MM.1S (cell line): Measurements from ENCODE around the gene GIPC2.

Source experiments
- CTCF ChIP-seq: fragments of 300-600 bp; sonication (generic); IDR thresholded peaks from 2 replicates; pipeline ENCODE4 v1.5.1; 2016; ENCODE audit warnings: antibody characterized with exemption, low read length, mixed read lengths
- EZH2phosphoT487 ChIP-seq: fragments of 300-600 bp; sonication (generic); IDR thresholded peaks from 2 replicates; pipeline ENCODE4 v1.6.1; 2018; ENCODE audit warnings: antibody characterized with exemption, low read length

- TF ChIP-seq EZH2phosphoT487 (no peak), CTCF (no peak)
Observed at GRCh38 chr1:78035121-78035520, 10.6 kb upstream of the GIPC2 start.
